Measurements from ENCODE around the gene CZIB.
A peak's percentile ranks its signal among the peaks of the same experiment; 100 is the strongest.

The CZIB gene

GRCh38 chr1:53220171-53220961 lies at the start of gene CZIB:
CZIB (minus strand) TSS chr1:53220634; CDS start chr1:53220575, 59 bp downstream.
- DNase-seq (ENCODE audit: low read depth in 2 of 3, low spot score in 1 of 3), result peak; percentile 91 to 95 (median 91)

GRCh38 chr1:53270107-53270506 lies 49.7 kb upstream of the CZIB start:
- DNase-seq (ENCODE audit: low read depth in 2 of 3, low spot score in 1 of 3), result no peak

- DNase-seq (ENCODE audit: low read depth in 2 of 3, low spot score in 1 of 3), result no peak
Observed at GRCh38 chr1:53267761-53268160, 47.3 kb upstream of the CZIB start.

- DNase-seq (ENCODE audit: low read depth in 2 of 3, low spot score in 1 of 3), result no peak
Observed at GRCh38 chr1:53266038-53266437, 45.6 kb upstream of the CZIB start.

GRCh38 chr1:53265581-53265980 lies 45.1 kb upstream of the CZIB start:
- DNase-seq (ENCODE audit: low read depth in 2 of 3, low spot score in 1 of 3), result no peak

GRCh38 chr1:53264048-53264447 lies 43.6 kb upstream of the CZIB start:
- DNase-seq (ENCODE audit: low read depth in 2 of 3, low spot score in 1 of 3), result no peak

DNA sequence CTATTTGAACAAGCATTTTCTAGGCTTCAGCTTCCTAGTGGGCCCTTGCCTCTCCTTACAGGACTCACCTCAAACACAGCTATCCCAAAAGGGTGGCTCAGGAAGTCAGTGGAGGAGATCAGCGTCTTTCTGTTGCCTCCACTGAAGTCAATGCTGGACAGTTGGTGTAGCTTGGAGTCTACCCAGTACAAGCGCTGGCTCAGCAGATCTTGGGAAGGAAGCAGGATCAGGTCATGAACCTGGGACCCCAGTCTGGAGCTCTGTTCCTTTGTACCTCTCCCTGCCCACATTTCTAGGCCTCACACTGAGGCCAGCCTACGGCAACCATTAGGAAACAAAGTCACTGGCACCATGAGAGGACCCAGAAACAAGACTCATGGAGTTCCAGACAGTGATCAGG lies 41.6 kb upstream of the CZIB start:
- no peak for DNase-seq (ENCODE audit: low read depth in 2 of 3, low spot score in 1 of 3)

GRCh38 chr1:53260631-53261247 lies 40.3 kb upstream of the CZIB start:
- DNase-seq (ENCODE audit: low read depth in 2 of 3, low spot score in 1 of 3), result no peak

GRCh38 chr1:53259932-53260331 lies 39.5 kb upstream of the CZIB start:
- DNase-seq (ENCODE audit: low read depth in 2 of 3, low spot score in 1 of 3), result no peak

- DNase-seq (ENCODE audit: low read depth in 2 of 3, low spot score in 1 of 3), result no peak
Observed at GRCh38 chr1:53258216-53258615, 37.8 kb upstream of the CZIB start.

DNA sequence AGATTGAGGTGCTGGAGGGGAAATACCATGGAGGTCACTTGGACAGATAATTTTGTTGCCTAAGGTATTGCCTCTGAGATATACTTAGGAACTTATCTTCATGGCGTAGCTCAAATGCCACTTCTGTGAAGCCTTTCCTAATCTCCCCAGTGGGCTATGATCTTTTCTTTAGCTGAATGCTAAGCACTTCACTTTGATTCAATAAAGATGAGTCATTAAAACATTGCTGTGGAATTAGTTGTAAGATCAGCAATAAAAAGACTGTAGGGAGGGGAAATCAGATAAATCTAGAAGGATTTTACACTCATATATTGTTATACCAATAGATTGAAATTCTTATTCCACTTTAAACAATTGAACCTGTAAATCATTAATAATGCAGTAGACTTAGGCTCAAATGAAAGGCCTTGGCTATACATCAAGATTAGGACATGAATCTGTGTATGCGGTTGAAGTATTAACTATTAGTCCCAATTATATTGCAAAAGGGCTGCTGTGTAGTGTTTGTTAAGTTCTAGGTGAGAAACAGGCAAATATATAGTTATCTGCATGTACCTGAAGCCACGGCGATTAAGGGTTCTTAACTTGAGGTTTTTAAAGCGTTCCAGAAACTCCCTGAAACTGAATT lies 37.1 kb upstream of the CZIB start:
- DNase-seq (ENCODE audit: low read depth in 2 of 3, low spot score in 1 of 3), result no peak

- DNase-seq (ENCODE audit: low read depth in 2 of 3, low spot score in 1 of 3), result no peak
Observed at GRCh38 chr1:53256511-53257453, 36.3 kb upstream of the CZIB start.

DNA sequence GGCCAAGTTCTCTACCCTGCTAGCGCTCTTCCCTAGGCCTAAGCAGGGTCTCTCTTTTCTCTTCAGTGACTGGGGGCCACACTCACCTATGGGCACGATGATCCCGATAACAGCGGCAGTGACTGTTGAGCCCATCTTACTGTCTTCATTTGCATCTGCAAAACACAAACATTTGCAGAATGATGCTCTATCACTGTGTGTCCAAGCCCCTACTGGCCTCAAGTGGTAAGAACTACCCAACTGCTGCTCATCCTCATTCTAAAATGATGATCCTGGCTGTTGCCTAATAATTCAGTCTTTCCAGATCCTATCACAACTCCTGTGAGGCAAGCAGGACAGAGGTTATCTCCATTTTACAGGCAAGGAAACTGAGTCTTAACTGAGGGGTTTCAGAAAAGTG lies 34.6 kb upstream of the CZIB start:
- no peak for DNase-seq (ENCODE audit: low read depth in 2 of 3, low spot score in 1 of 3)

DNA sequence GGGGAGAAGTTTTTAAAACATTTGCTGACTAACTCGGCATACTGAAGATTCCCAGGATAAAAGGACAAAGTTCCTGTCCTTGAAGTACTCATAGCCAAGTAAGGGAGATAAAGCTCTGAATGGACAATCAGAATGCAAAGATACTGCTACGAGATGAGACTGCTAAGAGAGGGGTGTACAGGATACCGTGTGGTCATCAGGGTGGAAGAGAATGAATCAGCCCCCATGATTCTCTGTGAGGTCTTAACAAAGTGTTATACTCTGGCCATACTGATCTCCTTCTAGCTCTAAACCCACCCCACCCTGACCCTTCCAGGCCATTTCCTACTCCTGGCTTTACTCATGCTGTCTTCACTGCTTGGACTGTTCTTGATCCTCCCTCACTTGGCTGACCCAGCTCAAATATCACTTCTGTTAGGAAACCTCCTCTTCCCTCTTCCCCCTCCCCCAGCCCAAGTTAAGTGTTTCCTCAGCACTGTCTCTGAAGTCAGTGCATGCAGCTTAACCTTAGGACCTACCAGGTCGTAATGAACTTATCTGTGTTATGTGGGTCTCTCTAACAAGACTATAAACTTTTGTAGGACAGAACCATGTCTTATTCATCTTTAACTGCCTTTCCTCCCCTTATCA lies 33.7 kb upstream of the CZIB start:
- no peak for DNase-seq (ENCODE audit: low read depth in 2 of 3, low spot score in 1 of 3)

GRCh38 chr1:53250325-53250724 lies 29.9 kb upstream of the CZIB start:
- no peak for DNase-seq (ENCODE audit: low read depth in 2 of 3, low spot score in 1 of 3)

- no peak for DNase-seq (ENCODE audit: low read depth in 2 of 3, low spot score in 1 of 3)
Observed at GRCh38 chr1:53249706-53250105, 29.3 kb upstream of the CZIB start.

DNA sequence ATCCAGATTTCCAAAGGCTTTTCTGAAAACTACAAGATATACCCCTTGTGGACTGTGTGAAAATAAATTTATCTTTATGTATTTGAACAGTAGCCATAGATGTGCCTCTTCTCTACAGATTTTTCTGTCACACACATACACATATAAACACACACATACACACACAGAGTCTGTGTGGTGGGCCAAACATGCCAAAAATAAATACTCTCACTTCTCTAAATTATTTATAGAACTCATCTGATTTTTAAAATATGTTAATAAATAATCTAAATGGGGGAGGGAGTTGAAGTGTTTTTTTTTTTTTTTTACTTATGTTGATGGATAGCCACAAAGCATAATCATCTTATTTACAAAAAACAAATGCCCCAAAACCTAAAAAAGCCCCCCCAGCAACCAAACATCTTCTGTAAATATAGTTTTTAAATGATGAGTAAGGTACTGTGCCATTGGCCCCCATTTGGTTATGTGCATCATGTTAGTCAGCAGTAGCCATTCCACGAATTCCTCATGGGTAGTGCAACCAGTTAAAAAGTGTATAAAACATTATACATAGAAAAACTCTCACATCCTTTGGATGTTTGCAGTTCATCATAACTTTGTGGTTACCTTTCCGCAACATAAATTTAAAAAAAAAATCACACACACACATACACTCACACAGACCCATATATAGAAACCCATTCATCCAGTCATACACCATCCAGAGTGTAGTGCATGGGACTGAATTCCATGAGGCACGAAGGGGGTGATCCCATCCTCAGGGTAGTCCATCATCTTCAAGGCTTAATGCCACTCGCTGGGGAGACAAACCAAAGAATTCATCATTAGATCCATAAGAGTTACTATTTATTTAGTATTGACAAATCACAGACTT lies 26.1 kb upstream of the CZIB start:
- no peak for DNase-seq (ENCODE audit: low read depth in 2 of 3, low spot score in 1 of 3)

DNA sequence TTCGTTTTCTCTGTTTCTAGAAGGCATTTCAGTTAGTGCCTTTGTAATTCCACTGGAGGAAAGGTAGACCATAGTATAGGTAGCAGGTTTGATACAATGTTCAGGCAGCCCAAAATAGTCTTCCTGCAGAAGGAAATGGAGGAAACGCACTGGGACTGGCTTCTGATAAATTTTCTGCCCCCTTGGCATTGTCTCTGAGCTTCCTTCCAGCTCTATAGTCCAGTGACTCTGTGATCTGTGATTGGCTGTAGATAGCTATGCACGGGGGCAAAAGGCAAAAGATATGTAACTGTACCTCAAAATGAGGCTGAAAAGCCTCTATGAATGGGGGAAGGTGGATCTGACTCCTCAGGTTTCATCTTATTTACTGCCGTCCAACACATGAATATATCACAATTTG lies 23.7 kb upstream of the CZIB start:
- no peak for DNase-seq (ENCODE audit: low read depth in 2 of 3, low spot score in 1 of 3)

- DNase-seq (ENCODE audit: low read depth in 2 of 3, low spot score in 1 of 3), result no peak
Observed at GRCh38 chr1:53242381-53242780, 21.9 kb upstream of the CZIB start.

DNA sequence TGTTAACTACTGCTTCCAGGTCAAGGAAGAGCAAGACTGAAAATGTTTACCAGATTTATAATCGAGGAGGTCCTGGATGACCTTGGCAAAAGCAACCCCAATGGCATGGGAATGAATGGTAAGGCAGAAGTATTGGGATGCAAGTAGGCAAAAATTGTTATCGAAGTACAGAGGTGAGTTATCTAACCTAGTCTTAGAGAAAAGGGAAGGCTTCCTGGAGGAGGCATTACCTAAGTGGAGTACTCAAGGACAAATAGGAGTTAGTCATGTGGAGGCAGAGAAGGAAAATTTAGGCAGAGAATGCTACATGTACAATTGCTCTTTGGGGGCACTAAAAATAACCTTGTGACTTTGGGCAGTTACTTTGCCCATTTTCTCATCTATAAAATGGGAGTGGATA lies 21.4 kb upstream of the CZIB start:
- no peak for DNase-seq (ENCODE audit: low read depth in 2 of 3, low spot score in 1 of 3)
